Measurements from ENCODE around the gene CDC26.
"Not testable (repeated sequence)": the region's sequence is repeated elsewhere in the genome, so short reads cannot be mapped to it uniquely, and the experiment has no call there.

CDC26 gene

DNA sequence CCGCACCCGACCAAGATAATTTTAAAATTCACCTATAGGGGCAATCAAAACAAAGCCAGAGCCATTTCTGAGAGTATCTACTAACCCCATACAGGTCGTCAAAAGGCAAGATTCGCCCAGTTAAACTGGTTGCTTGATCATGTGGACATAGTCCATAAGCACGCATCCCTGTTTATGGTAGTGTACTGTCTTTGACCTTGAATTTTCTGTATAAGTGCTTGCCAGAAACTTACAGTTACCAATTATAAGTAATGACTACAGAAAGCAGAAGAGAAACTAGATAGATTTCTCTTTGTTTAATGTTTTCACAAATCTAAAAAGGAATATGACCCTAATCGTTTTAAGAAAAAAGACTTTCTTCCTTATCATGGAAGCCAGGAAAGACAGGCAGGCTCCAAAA, 28.4 kb downstream of the CDC26 start:
- TF ChIP-seq TAF1 (IDR thresholded peaks at IDR 0.05; ENCODE audit: low read depth, low read length) (no peak), SPI1 (IDR thresholded peaks at IDR 0.05; ENCODE audit: low read depth, low read length) (peak; percentile 62), POLR2A (IDR thresholded peaks at IDR 0.05; ENCODE audit: low read depth, low read length) (no peak), POU2F2 (IDR thresholded peaks at IDR 0.05; ENCODE audit: low read depth, low read length) (no peak), POLR2AphosphoS5 (IDR thresholded peaks at IDR 0.05; ENCODE audit: low read depth, low read length) (no peak), PAX5 (IDR thresholded peaks at IDR 0.05; ENCODE audit: insufficient read depth, low read length, severe bottlenecking) (no peak)
- no peak for DNase-seq (ENCODE audit: insufficient read length, low spot score)
- FAIRE-seq = peak; percentile 20

DNA sequence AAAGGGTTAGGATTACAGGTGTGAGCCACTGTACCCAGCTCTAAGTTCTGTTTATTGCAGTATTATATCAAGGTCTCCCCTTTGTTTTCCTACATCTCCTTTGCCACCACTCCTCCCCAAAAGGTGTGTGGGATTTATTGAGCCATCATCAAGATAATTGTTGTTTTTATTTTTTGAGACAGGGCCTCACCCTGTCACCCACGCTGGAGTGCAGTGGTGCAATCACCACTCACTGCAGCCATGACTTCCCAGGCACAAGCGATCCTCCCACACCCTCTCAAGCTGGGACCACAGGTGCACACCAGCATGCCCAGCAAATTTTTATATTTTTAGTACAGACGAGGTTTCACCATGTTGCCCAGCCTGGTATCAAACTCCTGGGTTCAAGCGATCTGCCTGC, 29.5 kb downstream of the CDC26 start:
- FAIRE-seq = peak; percentile 56
- TF ChIP-seq POU2F2 (IDR thresholded peaks at IDR 0.05; ENCODE audit: low read depth, low read length) (no peak), SPI1 (IDR thresholded peaks at IDR 0.05; ENCODE audit: low read depth, low read length) (no peak), PAX5 (IDR thresholded peaks at IDR 0.05; ENCODE audit: insufficient read depth, low read length, severe bottlenecking) (no peak), POLR2A (IDR thresholded peaks at IDR 0.05; ENCODE audit: low read depth, low read length) (no peak), TAF1 (IDR thresholded peaks at IDR 0.05; ENCODE audit: low read depth, low read length) (no peak), POLR2AphosphoS5 (IDR thresholded peaks at IDR 0.05; ENCODE audit: low read depth, low read length) (no peak)
- no peak for DNase-seq (ENCODE audit: insufficient read length, low spot score)

DNA sequence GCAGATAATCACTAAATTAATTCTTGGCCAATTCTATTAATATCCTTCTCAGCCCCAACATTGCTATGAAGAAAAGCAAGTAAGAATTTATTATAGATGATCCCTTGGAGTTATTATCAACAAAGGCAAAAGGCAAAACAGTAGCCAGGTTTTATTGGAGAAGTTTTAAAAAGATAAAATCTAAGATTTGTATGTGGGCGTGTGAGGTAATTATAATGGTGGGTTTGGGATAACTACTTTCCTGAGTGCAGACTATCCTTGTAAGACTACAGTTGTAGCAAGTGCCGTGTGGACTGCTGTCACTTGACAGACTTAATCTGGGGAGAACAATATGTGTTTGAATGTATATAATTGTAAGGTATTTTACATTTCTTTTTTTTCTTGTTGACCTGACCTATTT, 30.8 kb downstream of the CDC26 start:
- FAIRE-seq (no peak), DNase-seq (ENCODE audit: insufficient read length, low spot score) (no peak)
- no peak for TF ChIP-seq TAF1 (IDR thresholded peaks at IDR 0.05; ENCODE audit: low read depth, low read length)
- no peak for TF ChIP-seq POLR2AphosphoS5 (IDR thresholded peaks at IDR 0.05; ENCODE audit: low read depth, low read length)
- TF ChIP-seq SPI1 (IDR thresholded peaks at IDR 0.05; ENCODE audit: low read depth, low read length) = no peak
- no peak for TF ChIP-seq PAX5 (IDR thresholded peaks at IDR 0.05; ENCODE audit: insufficient read depth, low read length, severe bottlenecking)
- no peak for TF ChIP-seq POU2F2 (IDR thresholded peaks at IDR 0.05; ENCODE audit: low read depth, low read length)
- no peak for TF ChIP-seq POLR2A (IDR thresholded peaks at IDR 0.05; ENCODE audit: low read depth, low read length)

DNA sequence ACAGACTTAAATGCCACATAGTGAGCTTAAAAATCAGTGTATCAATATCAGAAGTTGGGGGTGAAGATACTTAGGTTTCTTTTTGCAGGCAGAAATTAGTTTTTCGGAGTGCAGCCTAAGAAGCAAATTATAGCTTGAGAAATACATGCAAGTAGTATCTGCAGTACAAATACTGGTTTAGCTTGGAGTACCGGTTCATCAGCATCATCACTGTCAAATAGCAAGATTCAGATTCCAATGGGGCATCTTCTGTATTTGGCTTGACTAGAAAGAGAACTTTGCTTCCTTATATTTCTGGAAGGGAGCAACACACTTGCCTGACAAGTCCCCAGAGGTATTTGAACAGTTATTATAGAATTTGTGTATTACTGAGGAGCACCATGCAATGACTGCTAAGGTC, 34.2 kb downstream of the CDC26 start:
- no peak for TF ChIP-seq POLR2A (IDR thresholded peaks at IDR 0.05; ENCODE audit: low read depth, low read length)
- DNase-seq (ENCODE audit: insufficient read length, low spot score) = no peak
- no peak for FAIRE-seq

DNA sequence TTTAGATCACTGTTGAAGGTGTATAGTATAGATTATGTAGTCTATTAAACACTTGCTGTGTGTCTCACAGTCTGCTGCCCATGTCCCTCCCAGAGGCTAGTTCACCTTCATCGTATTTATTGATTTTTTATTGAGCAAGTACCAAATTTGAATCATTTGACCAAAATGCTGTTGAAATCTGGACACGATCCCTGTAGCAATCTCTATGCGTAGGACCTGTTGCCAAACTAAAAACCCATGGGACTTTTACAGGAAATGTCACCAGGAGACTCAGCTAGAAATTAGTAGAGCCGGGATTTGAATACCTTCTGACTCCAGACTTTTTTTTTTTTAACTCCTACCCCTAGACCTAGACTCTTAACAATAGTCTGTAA, 36.5 kb downstream of the CDC26 start:
- FAIRE-seq (no peak), DNase-seq (ENCODE audit: insufficient read length, low spot score) (no peak)
- TF ChIP-seq SPI1 (IDR thresholded peaks at IDR 0.05; ENCODE audit: low read depth, low read length) (no peak), POLR2A (IDR thresholded peaks at IDR 0.05; ENCODE audit: low read depth, low read length) (no peak), TAF1 (IDR thresholded peaks at IDR 0.05; ENCODE audit: low read depth, low read length) (no peak), POLR2AphosphoS5 (IDR thresholded peaks at IDR 0.05; ENCODE audit: low read depth, low read length) (no peak), POU2F2 (IDR thresholded peaks at IDR 0.05; ENCODE audit: low read depth, low read length) (no peak), PAX5 (IDR thresholded peaks at IDR 0.05; ENCODE audit: insufficient read depth, low read length, severe bottlenecking) (no peak)

DNA sequence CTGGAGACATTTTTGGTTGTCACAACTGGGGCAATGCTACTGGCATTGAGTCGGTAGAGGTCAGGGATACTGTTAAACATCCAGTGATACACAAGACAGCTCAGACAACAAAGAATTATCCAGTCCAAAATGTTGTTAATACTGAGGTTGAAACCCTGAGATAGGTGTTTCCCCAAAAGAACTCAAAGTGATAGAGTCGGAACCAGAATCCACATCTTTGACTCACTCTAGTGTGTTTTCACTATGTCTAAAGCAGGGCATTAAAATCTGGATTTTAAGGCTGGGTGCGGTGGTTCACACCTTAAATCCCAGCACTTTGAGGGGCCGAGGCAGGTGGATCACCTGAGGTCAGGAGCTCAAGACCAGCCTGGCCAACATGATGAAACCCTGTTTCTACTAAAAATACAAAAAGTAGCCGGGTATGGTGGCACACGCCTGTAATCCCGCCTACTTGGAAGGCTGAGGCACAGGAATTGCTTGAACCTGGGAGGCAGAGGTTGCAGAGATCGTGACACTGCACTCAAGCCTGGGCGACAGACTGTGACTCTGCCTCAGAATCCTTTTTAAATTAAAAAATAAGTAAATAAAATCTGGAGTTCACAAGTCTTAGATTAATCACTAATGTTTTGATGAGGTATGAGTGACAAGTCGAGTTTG, 37.0 kb downstream of the CDC26 start:
- no peak for FAIRE-seq
- DNase-seq (ENCODE audit: insufficient read length, low spot score) = no peak
- TF ChIP-seq POLR2AphosphoS5 (IDR thresholded peaks at IDR 0.05; ENCODE audit: low read depth, low read length) = no peak
- no peak for TF ChIP-seq PAX5 (IDR thresholded peaks at IDR 0.05; ENCODE audit: insufficient read depth, low read length, severe bottlenecking)
- no peak for TF ChIP-seq POLR2A (IDR thresholded peaks at IDR 0.05; ENCODE audit: low read depth, low read length)

DNA sequence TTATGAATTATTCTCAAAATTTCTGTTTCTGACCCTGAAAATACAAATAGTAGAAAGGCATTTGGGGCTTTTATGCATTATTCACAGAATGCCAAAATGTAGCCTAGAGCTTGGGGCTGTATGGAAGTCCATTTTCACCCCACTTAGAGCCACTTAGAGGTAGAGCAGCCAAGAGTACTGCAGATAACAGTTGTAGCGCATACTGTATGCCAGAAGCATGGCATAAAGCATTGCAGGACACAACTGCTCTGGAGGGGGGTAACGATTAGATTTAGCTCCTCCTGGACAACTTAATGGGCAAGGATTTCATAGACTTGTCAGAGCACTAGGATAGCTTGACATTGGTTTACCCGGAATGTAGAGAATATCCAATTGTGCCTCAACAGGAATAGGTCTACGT, 38.3 kb downstream of the CDC26 start:
- FAIRE-seq (no peak), DNase-seq (ENCODE audit: insufficient read length, low spot score) (no peak)
- TF ChIP-seq PAX5 (IDR thresholded peaks at IDR 0.05; ENCODE audit: insufficient read depth, low read length, severe bottlenecking) (no peak), POLR2AphosphoS5 (IDR thresholded peaks at IDR 0.05; ENCODE audit: low read depth, low read length) (no peak), POU2F2 (IDR thresholded peaks at IDR 0.05; ENCODE audit: low read depth, low read length) (no peak), SPI1 (IDR thresholded peaks at IDR 0.05; ENCODE audit: low read depth, low read length) (no peak), POLR2A (IDR thresholded peaks at IDR 0.05; ENCODE audit: low read depth, low read length) (no peak), TAF1 (IDR thresholded peaks at IDR 0.05; ENCODE audit: low read depth, low read length) (no peak)

DNA sequence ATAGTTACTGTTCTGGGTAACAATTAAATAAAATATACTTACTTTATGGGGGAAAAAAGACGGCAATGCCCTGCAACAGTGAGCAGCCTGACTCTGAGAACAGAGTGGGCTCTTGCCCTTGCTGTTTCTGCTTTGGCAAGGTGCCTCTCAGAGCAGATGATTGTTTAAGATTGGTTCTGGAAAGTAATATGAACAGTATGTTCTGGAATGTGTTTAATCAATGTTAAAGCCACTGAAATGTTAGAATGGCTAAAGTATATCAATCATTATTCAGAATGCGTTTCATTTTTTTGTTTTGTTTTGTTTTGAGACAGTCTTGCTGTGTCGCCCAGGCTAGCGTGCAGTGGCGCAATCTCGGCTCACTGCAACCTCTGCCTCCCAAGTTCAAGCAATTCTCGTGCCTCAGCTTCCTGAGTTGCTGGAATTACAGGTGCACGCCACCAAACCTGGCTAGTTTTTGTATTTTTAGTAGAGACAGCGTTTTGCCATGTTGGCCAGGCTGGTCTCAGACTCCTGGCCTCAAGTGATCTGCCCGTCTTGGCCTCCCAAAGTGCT, 39.6 kb downstream of the CDC26 start:
- not testable (repeated sequence) for FAIRE-seq; DNase-seq (ENCODE audit: insufficient read length, low spot score)

DNA sequence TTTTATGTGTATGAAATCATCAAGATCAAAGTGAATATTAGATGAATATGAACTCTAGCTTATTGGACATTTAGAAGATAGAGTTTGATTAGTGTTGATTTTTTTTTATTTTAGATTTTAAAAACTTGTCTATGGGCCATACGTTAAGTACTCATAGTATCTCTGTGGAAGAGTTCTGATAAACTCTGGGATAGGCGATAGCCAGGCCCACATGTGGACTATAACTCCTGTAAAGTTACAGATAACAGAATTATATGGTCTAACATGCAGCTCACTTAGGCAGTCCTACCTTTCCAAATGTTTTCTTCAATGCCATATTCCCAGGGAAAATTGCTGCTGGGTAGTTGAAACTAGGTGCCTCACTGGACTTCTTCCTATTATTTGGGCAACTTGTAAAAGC, 43.7 kb downstream of the CDC26 start:
- no peak for FAIRE-seq
- no peak for DNase-seq (ENCODE audit: insufficient read length, low spot score)

DNA sequence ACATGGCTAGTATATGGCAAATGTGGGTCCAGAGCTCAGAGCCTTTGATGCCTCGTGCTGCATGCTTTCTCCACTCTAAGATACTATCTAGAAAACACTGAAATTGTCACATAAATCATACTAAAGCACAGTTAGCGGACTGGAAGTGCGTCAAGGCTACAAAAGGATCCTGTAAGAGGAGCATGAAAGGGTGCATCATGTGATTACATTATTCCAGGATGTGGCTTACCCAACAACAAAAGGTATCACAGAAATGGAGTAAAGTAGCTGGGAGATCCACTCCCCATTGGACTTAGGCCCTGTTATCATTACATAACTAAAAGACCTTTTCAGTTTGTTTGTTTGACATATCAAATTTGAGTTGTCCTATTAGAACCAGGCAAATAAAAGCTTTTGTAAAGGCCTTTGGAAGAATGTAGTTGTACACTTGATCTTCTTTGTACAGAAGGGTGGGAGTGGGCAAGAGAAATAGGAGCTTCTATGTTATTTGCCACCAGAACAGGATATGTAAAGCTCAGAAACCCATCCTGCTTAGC, 47.2 kb downstream of the CDC26 start:
- DNase-seq (ENCODE audit: insufficient read length, low spot score) (no peak), FAIRE-seq (peak; percentile 43)
- TF ChIP-seq TAF1 (IDR thresholded peaks at IDR 0.05; ENCODE audit: low read depth, low read length) (no peak), SPI1 (IDR thresholded peaks at IDR 0.05; ENCODE audit: low read depth, low read length) (no peak), PAX5 (IDR thresholded peaks at IDR 0.05; ENCODE audit: insufficient read depth, low read length, severe bottlenecking) (no peak), POU2F2 (IDR thresholded peaks at IDR 0.05; ENCODE audit: low read depth, low read length) (no peak), POLR2A (IDR thresholded peaks at IDR 0.05; ENCODE audit: low read depth, low read length) (no peak), POLR2AphosphoS5 (IDR thresholded peaks at IDR 0.05; ENCODE audit: low read depth, low read length) (no peak)

More for the DNA sequence above, 43.7 kb downstream of the CDC26 start:
- TF ChIP-seq PAX5 (IDR thresholded peaks at IDR 0.05; ENCODE audit: insufficient read depth, low read length, severe bottlenecking) (no peak), POLR2AphosphoS5 (IDR thresholded peaks at IDR 0.05; ENCODE audit: low read depth, low read length) (no peak), POU2F2 (IDR thresholded peaks at IDR 0.05; ENCODE audit: low read depth, low read length) (no peak), SPI1 (IDR thresholded peaks at IDR 0.05; ENCODE audit: low read depth, low read length) (no peak), TAF1 (IDR thresholded peaks at IDR 0.05; ENCODE audit: low read depth, low read length) (no peak), POLR2A (IDR thresholded peaks at IDR 0.05; ENCODE audit: low read depth, low read length) (no peak)
